GM19395 (cell line): ENCODE results near the gene ADAM33.

Experiments used
- ATAC-seq: cut with Tn5 transposase; IDR thresholded peaks from one replicate; pipeline ENCODE4 v1.9.1; 2021; ENCODE audit warnings: mild to moderate bottlenecking, moderate library complexity; ENCODE audit not compliant: unreplicated experiment

Gene ADAM33

GRCh38 chr20:3669710-3670367 is 12.0 kb downstream of the ADAM33 start:
- ATAC-seq, result no peak

- ATAC-seq, result no peak
Observed at GRCh38 chr20:3667434-3668037, 14.3 kb downstream of the ADAM33 start.

GRCh38 chr20:3663858-3664257 is 18.0 kb downstream of the ADAM33 start:
- ATAC-seq, result no peak

GRCh38 chr20:3663031-3663701 is 18.6 kb downstream of the ADAM33 start, which contains the start of gene GFRA4:
GFRA4 (minus strand) TSS chr20:3663399; CDS start chr20:3663399, 0 bp downstream.
- ATAC-seq, result no peak

GRCh38 chr20:3661814-3662665 is 19.8 kb downstream of the ADAM33 start:
- no peak for ATAC-seq

- ATAC-seq, result no peak
Observed at GRCh38 chr20:3661060-3661813, 20.6 kb downstream of the ADAM33 start.

GRCh38 chr20:3660262-3661059 is 21.3 kb downstream of the ADAM33 start:
- ATAC-seq, result no peak

GRCh38 chr20:3659492-3660261 is 22.1 kb downstream of the ADAM33 start:
- ATAC-seq, result no peak

GRCh38 chr20:3658716-3659491 is 22.9 kb downstream of the ADAM33 start:
- peak; percentile 97 for ATAC-seq

GRCh38 chr20:3658019-3658715 is 23.6 kb downstream of the ADAM33 start:
- ATAC-seq, result no peak

- no peak for ATAC-seq
Observed at GRCh38 chr20:3655131-3655405, 26.7 kb downstream of the ADAM33 start.

GRCh38 chr20:3654326-3655130 is 27.3 kb downstream of the ADAM33 start:
- no peak for ATAC-seq

GRCh38 chr20:3653921-3654320 is 27.9 kb downstream of the ADAM33 start:
- no peak for ATAC-seq

GRCh38 chr20:3652676-3653596 is 28.9 kb downstream of the ADAM33 start:
- ATAC-seq, result no peak

GRCh38 chr20:3652221-3652620 is 29.6 kb downstream of the ADAM33 start:
- no peak for ATAC-seq
